Left lobe of liver (tissue), 2 donors: ENCODE measurements around the gene PRKCA. TPM values are rescaled to one million over a fixed set of nuclear protein-coding genes. Genes with fewer than 3 reads are reported as not detected.
"Not testable (repeated sequence)": the region's sequence is repeated elsewhere in the genome, so short reads cannot be mapped to it uniquely, and the experiment has no call there.

Experiments
- ATAC-seq: fragments of 200-7000 bp; cut with Tn5 transposase; one replicate; pipeline ENCODE4 v1.9.1; 2020; ENCODE audit warnings: mild to moderate bottlenecking, moderate library complexity
- DNase-seq: peaks from one replicate; pipeline ENCODE4 v3.0.0-alpha.2; 2020; ENCODE audit warnings: low spot score
- total RNA-seq: library from RNA; stranded (reverse); gene quantifications from one replicate; pipeline ENCODE4 v1.2.1, GENCODE V29; 2021
- donor health status: DM: no; HTN: no; CAD: no; lungs with moderate emphysema.
- donor health status: DM: no; HTN: yes; CAD: no.

PRKCA gene
- total RNA-seq, 1 donor from 2014 or later: 21.2 TPM

GRCh38 chr17:66690166-66690565, 387.8 kb downstream of the PRKCA start:
- ATAC-seq: no peak
- no peak for DNase-seq

- DNase-seq: no peak
- ATAC-seq: peak; percentile 72
These were observed 389.4 kb downstream of the PRKCA start for GRCh38 chr17:66691644-66692420.

DNA sequence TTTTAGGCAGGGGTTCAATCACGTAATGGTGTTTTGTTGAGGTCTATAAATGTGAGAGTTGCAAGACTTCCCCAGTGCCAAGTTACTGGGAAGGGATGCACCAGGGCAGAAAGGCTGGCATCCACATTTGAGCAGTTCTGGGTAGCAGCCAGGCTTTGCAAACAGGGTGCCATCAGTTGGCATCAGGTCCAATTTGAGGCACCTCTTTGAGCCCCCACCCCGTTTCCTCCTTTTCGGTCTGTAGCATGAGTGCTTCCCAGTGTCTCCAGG, 389.9 kb downstream of the PRKCA start:
- no peak for ATAC-seq
- no peak for DNase-seq

DNA sequence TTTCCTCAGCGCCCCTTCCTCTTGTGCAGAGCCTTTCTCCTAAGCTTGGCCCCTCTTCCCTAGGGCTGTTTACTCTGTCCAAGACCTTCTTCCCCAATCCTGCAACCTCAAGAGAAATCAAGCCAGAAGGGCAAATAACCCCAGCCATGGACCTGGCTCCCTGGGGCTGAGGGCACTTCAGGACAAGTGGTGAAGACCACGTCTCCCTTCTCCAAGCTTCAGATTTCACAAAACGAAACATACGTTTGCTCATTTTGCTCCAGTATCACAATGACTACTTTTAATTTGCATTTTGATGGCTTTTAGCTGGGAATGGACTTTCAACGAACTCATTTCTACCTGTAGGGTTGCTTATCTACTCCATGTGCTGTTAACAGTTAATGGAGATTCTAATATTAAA, 392.7 kb downstream of the PRKCA start:
- ATAC-seq: no peak
- no peak for DNase-seq

DNA sequence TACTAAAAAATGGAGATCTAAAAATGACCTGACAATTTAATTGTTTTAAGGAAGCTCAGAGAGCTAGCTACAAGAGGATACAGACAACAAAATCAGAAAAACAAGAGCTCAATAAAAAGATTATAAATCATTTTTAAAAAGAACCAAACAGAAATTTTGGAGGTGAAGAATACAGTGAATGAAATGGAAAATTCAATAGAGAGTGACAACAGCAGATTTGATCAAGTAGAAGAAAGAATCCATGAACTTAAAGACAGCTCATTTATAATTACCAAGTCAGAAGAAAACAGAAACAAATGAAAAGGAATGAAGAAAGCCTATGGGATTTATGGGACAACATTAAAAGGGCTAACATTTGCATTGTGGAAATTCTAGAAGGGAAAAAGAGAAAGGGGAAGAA, 395.9 kb downstream of the PRKCA start:
- ATAC-seq: no peak

GRCh38 chr17:66701462-66701861, 399.0 kb downstream of the PRKCA start:
- DNase-seq: no peak
- ATAC-seq: no peak

More for the DNA sequence above, 395.9 kb downstream of the PRKCA start:
- DNase-seq: no peak

DNA sequence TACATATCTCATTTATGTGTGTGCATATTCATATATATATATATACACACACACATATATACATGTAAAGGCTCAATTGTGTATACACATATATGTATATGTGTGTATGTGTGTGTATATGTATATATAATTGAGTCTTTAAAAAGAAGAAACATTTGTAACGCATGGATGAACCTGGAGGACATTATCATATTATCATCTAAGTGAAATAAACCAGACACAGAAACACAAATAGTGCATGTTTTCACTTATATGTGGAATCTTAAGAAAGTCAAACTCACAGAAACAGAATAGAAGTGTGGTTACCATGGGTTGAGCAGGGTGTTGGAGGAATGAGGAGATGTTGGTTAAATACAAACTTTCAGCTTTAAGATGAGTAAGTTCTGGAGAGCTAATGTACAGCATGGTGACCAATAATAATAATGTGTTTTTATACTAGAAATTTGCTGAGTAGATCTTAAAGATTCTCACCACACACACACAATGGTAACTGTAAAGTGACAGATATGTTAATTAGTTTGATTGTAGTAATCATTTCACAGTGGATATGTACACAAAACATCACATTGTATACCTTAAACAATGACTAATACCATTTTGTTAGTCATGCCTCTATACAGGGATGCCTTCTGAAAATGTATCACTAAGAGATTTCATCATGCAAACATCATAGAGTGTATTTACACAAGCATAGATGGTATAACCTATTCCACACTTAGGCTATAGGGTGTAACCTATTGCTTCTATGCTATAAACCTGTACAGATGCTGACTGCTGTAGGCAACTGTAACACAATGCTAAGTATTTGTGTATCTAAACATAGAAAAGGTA, 399.9 kb downstream of the PRKCA start:
- DNase-seq (no peak), ATAC-seq (no peak)

DNA sequence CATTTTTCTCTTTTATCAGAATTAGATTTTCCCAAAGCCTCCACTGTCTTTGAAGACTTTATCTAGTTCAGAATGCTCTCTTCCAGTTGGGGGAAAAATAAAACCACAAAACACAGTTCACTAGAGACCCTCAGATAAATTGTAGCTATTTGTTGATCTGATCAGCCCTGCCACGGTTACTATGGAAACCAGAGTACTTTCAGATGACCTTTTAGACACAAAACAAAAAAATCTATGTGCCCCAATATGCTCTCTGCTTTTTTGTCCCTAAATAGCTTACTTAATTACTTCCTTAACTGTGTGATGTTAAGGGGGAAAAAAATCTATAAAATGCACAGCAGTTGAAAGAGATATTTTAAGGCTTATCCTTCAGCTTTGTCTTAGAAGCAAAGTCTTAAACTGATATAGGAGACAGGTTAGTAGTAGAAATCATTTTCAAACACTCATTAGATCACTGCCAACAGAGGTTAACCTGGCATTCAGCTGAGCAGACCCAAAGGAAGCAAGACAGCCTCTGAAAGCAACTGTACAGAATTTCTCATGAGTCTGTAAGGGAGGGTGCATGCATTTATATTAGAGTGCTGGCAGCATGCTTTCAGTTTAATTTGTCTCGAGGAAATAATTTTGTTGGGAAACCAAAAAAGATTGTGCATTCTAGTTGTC, 402.6 kb downstream of the PRKCA start:
- ATAC-seq: no peak
- DNase-seq: no peak

DNA sequence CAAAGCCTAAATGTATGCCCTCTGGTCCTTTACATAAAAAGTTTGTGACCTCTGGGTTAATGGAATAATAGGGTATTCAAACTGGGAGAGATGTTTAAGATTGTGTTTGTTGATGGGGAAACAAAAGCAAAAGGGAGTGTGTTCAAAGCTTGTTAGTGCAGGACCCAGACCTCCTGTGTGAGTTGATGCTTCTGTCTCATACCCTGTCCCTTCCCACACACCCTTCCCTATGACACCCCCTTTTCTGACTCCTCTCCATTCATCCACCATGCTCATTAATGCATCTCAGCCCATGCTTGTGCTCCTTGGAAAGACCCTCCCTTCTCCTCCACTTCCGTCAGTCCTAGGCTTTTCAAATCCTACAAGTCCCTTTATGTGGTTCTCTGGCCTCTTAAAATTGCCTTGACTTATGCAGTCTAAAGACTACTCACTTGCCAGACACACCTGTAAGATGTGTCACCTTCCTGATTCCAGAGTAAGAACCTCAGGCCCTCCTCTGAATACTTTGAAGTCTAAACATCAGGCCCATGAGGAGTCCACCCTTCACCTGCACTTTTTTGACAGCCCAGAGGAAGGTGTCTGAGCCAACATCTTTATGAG, 404.5 kb downstream of the PRKCA start:
- DNase-seq (no peak), ATAC-seq (no peak)

DNA sequence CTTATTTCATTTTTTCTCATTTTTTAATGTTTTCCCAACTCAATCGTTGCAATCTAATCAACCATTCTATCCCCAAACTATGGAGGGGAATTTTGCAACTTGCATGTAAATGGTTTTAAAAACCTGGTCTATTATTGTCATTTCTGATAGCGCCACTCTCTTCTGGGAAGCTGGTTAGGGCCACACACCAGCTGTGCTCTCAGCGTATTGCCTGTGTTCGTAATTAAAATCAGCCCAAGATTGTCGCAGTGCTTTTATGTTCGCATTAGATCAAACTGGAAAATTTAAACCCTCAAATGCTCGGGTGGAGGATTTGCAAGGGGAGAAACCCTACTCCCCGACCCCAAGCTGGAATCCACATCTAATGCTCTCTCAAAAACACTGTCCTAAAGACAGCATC, 409.0 kb downstream of the PRKCA start:
- DNase-seq (no peak), ATAC-seq (no peak)

GRCh38 chr17:66711881-66712321, 409.5 kb downstream of the PRKCA start:
- DNase-seq (no peak), ATAC-seq (peak; percentile 53)

DNA sequence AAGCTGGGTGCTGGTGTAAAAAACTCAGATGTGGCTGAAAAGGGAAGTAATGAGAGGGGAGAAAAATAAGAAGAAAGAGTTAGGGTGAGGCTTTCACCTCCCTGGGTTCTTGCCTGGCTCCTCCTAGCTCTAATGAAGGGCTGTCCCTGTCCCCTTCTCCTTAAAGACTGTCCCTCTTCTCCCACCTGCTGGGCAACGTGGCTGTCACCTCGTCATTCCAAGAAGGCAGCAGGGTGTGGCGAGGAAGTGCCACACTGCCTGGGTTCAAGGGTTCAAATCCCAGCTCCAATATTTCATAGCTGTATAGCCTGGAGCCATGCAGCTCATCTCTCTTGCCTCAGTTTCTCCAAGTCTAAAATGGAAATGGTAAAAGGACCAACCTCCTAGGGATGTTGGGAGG, 410.0 kb downstream of the PRKCA start:
- ATAC-seq (no peak), DNase-seq (no peak)

DNA sequence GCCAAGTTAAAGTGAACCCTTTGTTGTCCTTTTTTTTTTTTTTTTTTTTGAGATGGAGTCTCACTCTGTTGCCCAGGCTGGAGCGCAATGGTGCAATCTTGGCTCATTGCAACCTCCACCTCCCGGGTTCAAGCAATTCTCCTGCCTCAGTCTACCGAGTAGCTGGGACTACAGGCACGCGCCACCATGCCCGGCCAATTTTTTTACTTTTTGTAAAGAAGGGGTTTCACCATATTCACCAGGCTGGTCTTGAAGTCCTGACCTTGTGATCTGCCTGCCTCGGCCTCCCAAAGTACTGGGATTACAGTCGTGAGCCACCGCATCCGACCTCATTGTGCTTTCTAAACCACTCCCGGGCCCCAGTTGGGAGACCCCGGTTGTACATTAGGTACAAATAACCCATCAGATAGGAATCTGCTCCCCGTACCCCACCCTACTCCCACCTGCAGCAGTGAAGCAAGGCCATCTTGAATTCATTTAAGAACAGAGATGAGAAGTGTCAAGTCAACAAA, 410.7 kb downstream of the PRKCA start:
- not testable (repeated sequence) for ATAC-seq, DNase-seq

GRCh38 chr17:66713533-66714042, 411.2 kb downstream of the PRKCA start:
- ATAC-seq: no peak
- DNase-seq: no peak

DNA sequence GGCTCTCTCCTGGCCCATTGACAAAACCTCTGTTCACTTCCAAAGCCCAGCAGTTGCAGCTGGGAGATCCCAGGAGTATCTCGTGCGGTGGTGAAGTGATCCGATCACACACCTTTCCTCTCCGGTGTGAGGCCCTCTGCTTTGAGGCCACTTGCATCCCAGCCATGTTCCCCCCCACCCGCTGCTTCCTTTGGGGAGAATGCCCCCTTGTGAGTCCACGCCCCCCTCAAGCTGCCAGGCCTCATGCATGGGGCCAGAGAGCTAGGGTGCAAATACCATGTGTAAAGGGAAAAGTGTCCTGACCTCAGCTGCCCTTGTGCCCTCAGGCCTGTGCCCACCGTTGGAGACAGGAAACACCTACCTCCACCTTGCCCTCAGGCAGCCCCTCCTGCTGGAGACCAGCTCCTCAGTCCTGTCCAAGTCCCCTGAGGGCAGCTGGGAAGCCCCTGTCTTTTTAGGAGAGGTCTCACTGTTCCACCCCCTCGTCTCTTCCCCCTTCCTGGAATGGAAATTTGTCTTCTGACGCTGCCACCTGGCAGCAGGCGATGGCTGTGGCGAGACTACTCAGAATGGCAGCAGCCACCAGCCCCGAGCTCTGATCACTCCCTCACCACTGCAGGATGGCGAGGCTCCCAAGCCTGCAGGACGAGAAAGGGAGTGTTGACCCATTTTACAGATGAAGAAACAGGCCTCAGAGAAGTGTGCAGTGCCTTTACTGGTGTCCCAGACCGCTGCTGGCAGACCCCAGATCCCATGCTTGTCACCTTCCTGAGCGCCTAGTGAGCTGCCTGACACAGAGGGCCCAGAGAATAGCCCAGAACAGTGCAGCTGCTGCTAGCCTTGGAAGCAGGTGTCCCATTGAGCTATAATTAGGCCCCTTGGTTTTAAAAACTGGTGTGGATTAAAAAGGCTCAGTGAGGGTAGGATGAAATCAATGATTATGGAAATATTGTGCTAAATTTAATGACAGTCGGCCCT, 411.9 kb downstream of the PRKCA start:
- ATAC-seq: no peak
- DNase-seq: no peak

DNA sequence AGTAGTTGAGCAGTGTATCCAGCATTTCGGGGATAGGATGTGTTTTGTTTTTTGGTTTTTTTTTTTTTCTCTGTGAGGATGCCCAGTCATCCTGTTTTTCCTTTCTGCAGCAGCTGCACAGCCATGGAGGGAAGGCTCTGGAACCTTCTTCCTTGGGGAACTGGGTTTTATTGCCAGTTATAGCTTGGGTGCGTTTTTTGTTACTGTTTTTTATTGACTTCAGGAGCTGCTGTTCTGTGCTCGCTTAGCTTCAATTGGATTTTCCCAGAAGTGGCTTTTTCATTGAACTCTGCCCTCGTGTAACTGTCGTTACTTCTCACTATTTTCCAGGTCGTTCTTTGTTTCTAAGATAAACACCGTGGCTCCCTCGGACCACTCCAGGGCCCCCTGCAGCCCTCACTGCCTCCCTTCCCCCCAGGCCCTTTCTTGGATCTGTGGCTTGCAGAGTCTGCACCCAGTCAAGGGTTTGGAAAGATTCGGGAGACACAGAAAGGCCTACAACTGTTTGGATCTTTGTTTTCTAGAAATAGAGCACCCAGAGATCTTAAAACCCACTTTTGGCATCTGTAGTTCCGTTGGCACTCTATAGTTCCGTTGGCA, 412.8 kb downstream of the PRKCA start:
- ATAC-seq (no peak), DNase-seq (no peak)

DNA sequence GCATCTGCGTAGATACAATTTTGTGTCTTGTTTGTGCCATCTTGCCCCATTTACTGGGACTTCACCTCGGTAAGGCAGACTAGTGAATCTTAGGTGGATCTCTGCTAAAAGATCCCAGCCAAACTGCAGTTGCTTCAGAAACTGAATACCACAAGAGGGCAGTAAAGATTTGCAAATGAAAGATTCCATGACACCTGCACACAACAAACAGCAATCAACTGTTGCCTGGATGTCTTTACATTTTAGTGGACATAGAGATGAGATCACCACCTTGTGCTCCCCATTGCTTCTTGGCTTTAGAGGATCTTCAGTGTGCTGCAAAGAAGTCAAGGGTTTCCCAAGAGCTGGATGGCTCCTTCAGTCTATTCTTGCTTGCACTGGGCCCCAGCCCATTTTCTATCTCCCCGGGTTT, 413.3 kb downstream of the PRKCA start:
- DNase-seq (no peak), ATAC-seq (peak; percentile 86)

DNA sequence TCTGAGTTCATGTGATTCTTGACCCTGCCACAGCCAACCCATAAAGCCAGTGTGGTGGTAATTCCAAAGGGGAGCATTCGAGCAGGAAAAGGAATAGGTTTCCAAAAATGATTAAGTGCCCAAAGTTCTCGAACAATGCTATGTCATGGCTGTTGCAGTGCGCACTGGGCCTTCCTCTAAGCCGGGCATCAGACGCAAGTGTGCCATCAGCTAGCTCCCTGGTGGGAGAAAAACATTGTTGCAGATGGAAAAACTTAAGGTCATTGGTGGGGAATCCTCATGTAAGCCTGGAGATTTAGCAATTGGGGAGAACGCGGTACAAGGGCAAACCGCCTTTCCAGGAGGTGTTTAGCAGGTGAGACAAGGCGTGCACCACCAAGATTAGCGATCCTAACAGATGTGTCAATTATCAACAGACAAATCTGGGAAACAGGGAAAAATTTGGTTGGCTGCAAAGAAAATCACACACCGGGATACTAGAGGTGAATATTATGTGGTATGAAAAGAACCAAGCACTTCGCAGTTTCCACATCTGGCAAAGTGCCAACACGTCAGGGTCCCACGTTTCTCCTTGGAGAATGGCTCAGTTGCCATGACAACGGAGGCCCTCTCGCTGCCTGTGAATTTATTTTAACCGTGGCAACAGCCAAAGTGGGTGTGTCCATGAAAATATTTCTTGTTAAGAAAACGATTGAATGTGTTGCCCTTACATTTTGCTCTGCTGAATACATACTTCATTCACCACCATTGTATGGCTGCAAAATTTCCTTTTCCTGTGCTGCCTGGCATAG, 414.0 kb downstream of the PRKCA start:
- DNase-seq (no peak), ATAC-seq (no peak)

DNA sequence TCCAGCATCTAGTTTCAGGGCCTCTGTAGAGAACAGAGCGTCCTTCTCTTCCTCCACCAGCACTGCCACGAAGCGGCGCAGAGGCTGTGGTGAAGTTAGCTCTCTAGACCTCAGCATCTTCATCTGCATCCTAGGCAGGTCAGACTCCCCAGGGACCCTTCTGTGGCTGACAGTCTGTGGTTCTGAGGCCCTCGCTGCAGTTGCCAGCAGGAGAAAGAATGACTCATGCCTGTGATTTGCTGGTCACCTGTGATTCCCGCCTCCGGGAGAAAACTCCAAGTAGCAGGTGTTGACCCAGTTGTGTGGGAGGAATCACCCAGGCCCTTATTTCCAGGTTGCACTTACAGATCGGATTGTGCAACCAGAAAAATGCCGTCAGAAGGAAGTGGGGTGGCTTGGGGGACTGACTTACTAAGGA, 415.2 kb downstream of the PRKCA start:
- no peak for ATAC-seq
- no peak for DNase-seq
